Suppressor macrophage treated with lipopolysaccharide for 1 hour (primary cell): Measurements from ENCODE around the gene ZNF326.
"Not testable (repeated sequence)": the region's sequence is repeated elsewhere in the genome, so short reads cannot be mapped to it uniquely, and the experiment has no call there.

ENCODE experiments used
- DNase-seq, 3 donors: peaks; one replicate each; pipeline ENCODE4 v3.0.0-alpha.2; 2020 to 2022

The ZNF326 gene

DNA sequence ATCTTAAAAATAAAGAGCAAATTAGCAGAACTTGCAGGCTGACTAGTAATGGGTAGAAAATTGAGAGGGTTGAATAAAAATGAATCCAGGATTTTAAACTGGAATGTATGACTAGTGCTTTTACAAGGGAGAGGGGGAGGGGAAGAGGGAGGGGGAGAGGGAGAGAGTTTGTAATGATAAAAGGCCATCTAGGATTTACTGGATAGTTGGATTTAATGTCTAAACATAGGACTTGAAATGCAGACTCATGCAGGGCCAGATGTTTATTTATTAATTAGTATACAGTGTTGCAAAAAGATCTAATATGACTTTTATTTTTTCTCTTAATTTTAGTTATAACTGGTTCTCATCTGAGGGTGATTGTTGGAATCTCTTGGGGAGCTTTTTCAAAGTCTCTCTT is 4.3 kb downstream of the ZNF326 start:
- no peak for DNase-seq

GRCh38 chr1:89999628-90000027 is 4.7 kb downstream of the ZNF326 start:
- no peak for DNase-seq

DNA sequence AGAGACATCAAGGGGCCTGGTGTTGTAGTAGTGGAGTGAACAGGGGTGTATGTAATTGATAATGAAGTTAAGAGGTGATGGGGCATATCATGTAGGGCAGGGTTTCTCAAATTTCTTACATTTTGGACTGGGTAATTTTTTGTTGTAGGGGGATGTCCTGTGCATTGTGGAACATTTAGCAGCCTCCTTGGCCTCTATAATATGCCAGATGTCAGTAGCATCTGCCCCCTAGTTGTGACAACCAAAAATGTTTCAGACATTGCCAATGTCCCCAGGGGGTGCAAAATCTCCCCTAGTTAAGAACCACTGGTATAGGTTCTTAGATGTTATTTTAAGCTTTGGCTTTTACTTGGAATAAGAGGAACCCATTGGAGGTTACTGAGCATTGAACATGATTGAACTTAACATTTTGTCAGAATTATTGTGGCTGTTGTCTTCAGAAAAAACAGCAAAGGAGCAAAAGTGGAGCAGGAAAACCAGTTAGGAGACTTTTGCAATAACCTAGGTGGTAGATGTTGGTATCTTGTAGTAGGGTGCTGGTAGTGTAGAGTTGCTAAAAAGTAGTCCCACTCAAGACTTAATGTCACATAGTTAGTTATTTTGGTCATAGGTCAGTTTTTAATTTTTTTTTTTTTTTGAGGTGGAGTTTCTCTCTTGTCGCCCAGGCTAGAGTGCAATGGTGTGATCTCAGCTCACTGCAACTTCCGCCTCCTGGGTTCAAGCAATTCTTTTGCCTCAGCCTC is 6.2 kb downstream of the ZNF326 start:
- DNase-seq, result no peak

DNA sequence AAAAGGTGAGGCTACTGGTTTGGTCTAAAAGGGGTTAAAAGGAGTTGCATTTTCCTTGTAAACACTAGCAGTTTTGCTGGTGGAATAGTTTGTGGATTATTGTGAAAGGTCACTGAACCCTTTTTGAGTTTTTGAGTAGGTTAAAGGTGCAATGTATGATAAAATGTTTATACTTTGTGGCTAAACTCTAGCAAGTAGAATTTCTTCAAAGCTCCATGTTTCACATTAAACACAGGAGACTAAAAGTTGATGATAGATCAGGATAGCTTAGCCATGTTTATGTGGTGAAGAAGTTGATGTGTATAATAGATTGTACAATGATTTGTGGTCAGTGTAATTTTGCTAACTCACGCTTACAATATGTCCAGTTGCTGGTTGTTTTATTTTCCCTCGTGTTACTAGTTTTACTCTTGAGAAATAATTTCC is 13.1 kb downstream of the ZNF326 start:
- no peak for DNase-seq

GRCh38 chr1:90012300-90012699 is 17.4 kb downstream of the ZNF326 start:
- DNase-seq, result no peak

- DNase-seq, result no peak
Observed at GRCh38 chr1:90023691-90024090, 28.8 kb downstream of the ZNF326 start.

DNA sequence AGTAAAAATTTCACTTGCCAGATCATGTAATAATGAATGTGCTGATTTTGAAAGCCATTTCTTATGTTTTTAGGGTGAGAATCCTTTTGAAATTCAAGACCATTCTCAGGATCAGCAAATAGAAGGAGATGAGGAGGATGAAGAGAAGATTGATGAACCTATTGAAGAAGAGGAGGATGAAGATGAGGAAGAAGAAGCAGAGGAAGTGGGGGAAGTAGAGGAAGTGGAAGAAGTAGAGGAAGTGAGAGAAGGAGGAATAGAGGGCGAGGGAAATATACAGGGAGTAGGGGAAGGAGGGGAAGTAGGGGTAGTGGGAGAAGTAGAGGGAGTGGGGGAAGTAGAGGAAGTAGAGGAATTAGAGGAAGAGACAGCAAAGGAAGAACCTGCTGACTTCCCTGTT is 32.4 kb downstream of the ZNF326 start:
- no peak for DNase-seq

DNA sequence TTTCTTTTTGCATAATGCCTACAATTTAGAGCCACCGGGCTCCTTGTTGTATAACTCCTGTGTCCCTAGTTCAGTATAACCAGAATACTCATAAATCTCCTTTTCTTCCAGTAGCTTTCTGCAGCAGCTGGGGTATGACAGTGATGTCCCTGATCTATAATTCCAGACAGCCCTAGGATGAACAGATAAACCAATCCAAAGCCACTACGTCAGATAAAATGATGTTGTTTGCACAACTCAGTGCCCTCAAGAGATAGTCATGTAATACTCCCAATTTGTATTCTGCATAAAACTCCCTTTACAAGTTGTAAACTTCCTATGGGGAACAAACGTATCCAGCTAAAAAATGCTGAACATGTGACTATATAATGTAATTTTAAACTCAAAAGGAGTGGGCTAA is 44.7 kb downstream of the ZNF326 start:
- no peak for DNase-seq

GRCh38 chr1:90043586-90043985 is 48.7 kb downstream of the ZNF326 start:
- DNase-seq, result no peak

DNA sequence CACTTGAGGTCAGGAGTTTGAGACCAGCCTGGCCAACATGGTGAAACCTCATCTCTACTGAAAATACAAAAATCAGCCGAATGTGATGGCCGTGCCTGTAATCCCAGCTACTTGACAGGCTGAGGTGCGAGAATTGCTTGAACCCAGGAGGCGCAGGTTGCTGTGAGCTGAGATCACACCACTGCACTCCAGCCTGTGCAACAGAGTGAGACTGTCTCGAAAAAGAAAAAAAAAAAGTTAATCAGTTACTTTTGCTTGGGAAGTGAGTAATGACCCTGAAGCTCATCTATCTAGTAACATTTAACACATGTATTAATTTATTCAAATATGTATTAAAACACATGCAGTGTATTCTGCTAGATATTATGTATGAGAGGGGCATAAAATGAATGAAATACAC is 49.4 kb downstream of the ZNF326 start:
- DNase-seq, result no peak

GRCh38 chr1:90045853-90046563 is 51.1 kb downstream of the ZNF326 start:
- DNase-seq, result peak; percentile 21 to 42 (median 23)

GRCh38 chr1:90046635-90047034 is 51.7 kb downstream of the ZNF326 start:
- DNase-seq, result peak in 2 of 3 donors; percentile 5 to 22

- no peak for DNase-seq
Observed at GRCh38 chr1:90048043-90048442, 53.1 kb downstream of the ZNF326 start.

DNA sequence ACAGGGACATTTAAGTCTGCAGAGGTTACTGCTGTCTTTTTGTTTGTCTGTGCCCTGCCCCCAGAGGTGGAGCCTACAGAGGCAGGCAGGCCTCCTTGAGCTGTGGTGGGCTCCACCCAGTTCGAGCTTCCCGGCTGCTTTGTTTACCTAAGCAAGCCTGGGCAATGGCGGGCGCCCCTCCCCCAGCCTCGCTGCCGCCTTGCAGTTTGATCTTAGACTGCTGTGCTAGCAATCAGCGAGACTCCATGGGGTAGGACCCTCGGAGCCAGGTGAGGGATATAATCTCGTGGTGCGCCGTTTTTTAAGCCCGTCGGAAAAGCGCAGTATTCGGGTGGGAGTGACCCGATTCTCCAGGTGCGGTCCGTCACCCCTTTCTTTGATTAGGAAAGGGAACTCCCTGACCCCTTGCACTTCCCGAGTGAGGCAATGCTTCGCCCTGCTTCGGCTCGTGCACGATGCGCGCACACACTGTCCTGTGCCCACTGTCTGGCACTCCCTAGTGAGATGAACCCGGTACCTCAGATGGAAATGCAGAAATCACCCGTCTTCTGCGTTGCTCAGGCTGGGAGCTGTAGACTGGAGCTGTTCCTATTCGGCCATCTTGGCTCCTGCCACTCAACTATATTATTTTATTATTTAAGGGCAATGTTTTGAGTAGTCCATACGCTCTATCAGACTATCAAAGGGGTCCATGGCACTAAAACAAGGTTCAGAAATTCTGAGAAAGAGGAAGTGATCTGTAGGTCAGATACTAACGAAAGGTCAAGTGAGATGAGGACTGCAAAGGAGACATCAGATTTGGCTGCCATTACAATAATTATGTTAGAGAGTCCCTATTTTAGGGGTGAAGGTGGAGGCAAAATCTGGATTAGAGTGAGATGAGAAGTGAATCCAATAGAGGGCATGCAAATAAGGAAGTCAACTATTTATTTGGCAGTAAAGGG is 68.1 kb downstream of the ZNF326 start:
- DNase-seq, result not testable (repeated sequence)

- not testable (repeated sequence) for DNase-seq
Observed at GRCh38 chr1:90064109-90064508, 69.2 kb downstream of the ZNF326 start.

DNA sequence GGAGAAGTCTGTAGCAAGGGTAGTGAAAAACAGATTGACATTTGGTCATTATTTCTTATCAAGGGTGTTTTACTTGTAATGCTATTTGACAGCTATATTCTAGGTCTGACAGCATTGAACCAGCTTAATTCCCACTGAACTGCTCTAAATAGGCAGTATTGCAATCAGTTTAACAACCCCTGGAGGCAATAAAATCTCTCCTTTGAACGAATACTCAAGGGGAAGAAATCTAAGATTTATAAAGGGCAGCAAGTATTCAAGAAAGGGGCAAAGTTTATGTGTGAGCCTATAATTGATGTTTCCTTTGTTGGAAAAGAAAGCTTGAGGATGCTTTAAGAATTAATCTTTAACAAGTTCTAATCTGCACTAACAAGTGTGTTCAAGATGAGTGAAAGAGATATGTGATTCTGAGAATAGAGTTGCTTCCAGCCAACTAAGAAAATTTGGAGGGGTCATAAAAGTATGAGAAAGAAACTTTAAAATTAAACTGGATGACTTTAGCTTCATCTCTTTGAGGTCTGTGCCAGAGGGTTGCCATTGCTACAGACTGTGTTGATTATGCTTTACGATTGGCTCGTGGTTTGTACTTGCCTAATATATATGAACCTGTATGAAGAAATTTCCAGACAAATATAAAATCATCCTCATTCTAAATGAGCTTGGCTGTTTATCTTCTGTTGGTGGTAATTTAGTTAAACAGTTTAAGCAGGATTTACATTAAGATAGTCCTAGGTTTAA is 72.5 kb downstream of the ZNF326 start:
- no peak for DNase-seq

GRCh38 chr1:90068611-90069280 is 73.8 kb downstream of the ZNF326 start:
- DNase-seq, result no peak

- DNase-seq, result no peak
Observed at GRCh38 chr1:90074137-90074536, 79.2 kb downstream of the ZNF326 start.

DNA sequence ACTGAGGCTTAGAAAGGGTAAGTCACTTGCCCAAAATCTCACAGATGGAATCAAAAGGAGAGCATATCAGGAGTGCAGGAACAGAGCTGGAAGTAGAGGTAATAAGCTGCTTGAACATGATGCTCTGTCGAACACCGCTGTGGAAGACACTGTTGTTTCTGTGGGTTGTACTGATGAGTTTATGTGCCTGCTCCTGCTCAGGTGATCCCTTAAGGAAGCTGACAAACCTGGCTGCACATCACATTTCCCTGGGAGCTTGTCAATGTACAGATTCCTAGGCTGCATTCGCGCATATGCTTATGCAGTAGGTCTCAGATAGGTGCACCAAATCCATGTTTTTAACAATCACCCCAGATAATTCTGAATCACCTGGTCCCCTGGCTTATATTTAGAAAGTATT is 79.7 kb downstream of the ZNF326 start:
- DNase-seq, result no peak

GRCh38 chr1:90074970-90075391 is 80.1 kb downstream of the ZNF326 start:
- DNase-seq, result no peak

GRCh38 chr1:90083995-90084394 is 89.1 kb downstream of the ZNF326 start:
- DNase-seq, result no peak
